Adrenal gland (tissue), 12 donors: ENCODE measurements around the gene CCDC85C. TPM values are rescaled to one million over a fixed set of nuclear protein-coding genes. Genes with fewer than 3 reads are reported as not detected.

ENCODE experiments used
- DNase-seq, 7 donors: peaks; one replicate each; pipeline ENCODE4 v3.0.0-alpha.2; 2019 to 2020
- H3K27ac ChIP-seq, 5 donors: fragments of 200-600 bp; sonication (generic) in 4 of 5; 1 replicate in 3 of 5; 2 replicates in 2 of 5; pipeline versions ENCODE4 v1.5.1 to v1.8.0; 2016 to 2020; ENCODE audit warnings: mild to moderate bottlenecking in 1 of 5
- H3K27me3 ChIP-seq: fragments of 200-600 bp; 2 replicates; pipeline ENCODE4 v1.8.0; 2021
- H3K36me3 ChIP-seq, 2 donors: fragments of 200-600 bp; replicated peaks in 1 of 2; 1 replicate in 1 of 2; 2 replicates in 1 of 2; pipeline versions ENCODE4 v1.5.1 to v1.8.0; 2018 to 2022
- H3K4me1 ChIP-seq, 2 donors: fragments of 200-600 bp; replicated peaks in 1 of 2; 1 replicate in 1 of 2; 2 replicates in 1 of 2; pipeline versions ENCODE4 v1.5.1 to v1.8.0; 2018 to 2021
- H3K4me3 ChIP-seq, 4 donors: fragments of 200-600 bp; sonication (generic) in 3 of 4; one replicate each; pipeline ENCODE4 v1.5.1; 2016 to 2018
- H3K9me3 ChIP-seq, 3 donors: fragments of 200-600 bp; sonication (generic) in 1 of 3; replicated peaks in 1 of 3; 1 replicate in 2 of 3; 2 replicates in 1 of 3; pipeline versions ENCODE4 v1.5.1 to v1.8.0; 2016 to 2021
- POLR2A ChIP-seq, 2 donors: fragments of 450-650 bp; IDR thresholded peaks; one replicate each; pipeline ENCODE4 v1.6.1; 2017; ENCODE audit warnings: antibody characterized with exemption in 2 of 2, mild to moderate bottlenecking in 2 of 2, moderate library complexity in 1 of 2
- WGBS, 4 donors: extraction: QIAGEN DNeasy Blood & Tissue Kit in 2 of 4; methylation state at CpG; one replicate each; pipeline versions ENCODE4 v1.1.5 to v1.1.7; 2013 to 2017; 5-methylcytosine and 5-hydroxymethylcytosine counted together
- intact Hi-C, 2 donors: fragments of 100-400 bp; cut with DNase I; formaldehyde crosslinking; loops; one replicate each; pipeline versions ENCODE4 v1.14.1 to v1.15.0; 2022 to 2023
- polyA plus RNA-seq, 3 donors: library from polyadenylated mRNA; stranded (reverse); fragments of 200-250 nt in 2 of 3; fragments of 350-450 nt in 1 of 3; fragmentation: Illumina TruSeq in 1 of 3; extraction: RNeasy Lipid Tissue Mini Kit (QIAGEN cat#74804) in 1 of 3; gene quantifications; one replicate each; pipeline ENCODE4 v1.2.3, GENCODE V29; 2013 to 2014
- total RNA-seq, 9 donors: library from RNA; depleted of rRNA in 4 of 9; stranded (reverse); fragments of >200 nt in 4 of 9; fragments of 120-200 nt in 1 of 9; fragmentation: NEBNext Ultra II Directional in 1 of 9; extraction: Animal tissue kit (Norgen Biotek cat#: 25700) in 1 of 9; gene quantifications; one replicate each; pipeline versions ENCODE4 v1.1.0 to v1.2.4, GENCODE V29; 2013 to 2023
- TF ChIP-seq, protein P1 (sequence below), 6 experiments: fragments of 450-650 bp in 4 of 6; fragments of 200-600 bp in 2 of 6; sonication (generic) in 1 of 6; IDR thresholded peaks; 1 replicate in 5 of 6; 2 replicates in 1 of 6; pipeline versions ENCODE4 v1.5.1 to v1.8.0; 2016 to 2021; ENCODE audit warnings: antibody characterized with exemption in 6 of 6, mild to moderate bottlenecking in 2 of 6, moderate library complexity in 1 of 6
- donor health status: healthy with polysubstance abuse.
- donor health status: Bipolar disorder and iron deficiency.
- donor health status: DM: yes; HTN: yes; CAD: no.
- donor health status: DM: no; HTN: no; CAD: no.
- donor health status: DM: no; HTN: no; CAD: no.
- donor health status: DM: yes; HTN: yes; CAD: no.

CCDC85C gene
- total and polyA plus RNA-seq, 12 donors, result 4.2 to 59.0 (median 37.9) TPM

- no peak for TF ChIP-seq POLR2A (IDR thresholded peaks at IDR 0.05)
- TF ChIP-seq, protein P1, sequence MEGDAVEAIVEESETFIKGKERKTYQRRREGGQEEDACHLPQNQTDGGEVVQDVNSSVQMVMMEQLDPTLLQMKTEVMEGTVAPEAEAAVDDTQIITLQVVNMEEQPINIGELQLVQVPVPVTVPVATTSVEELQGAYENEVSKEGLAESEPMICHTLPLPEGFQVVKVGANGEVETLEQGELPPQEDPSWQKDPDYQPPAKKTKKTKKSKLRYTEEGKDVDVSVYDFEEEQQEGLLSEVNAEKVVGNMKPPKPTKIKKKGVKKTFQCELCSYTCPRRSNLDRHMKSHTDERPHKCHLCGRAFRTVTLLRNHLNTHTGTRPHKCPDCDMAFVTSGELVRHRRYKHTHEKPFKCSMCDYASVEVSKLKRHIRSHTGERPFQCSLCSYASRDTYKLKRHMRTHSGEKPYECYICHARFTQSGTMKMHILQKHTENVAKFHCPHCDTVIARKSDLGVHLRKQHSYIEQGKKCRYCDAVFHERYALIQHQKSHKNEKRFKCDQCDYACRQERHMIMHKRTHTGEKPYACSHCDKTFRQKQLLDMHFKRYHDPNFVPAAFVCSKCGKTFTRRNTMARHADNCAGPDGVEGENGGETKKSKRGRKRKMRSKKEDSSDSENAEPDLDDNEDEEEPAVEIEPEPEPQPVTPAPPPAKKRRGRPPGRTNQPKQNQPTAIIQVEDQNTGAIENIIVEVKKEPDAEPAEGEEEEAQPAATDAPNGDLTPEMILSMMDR (IDR thresholded peaks at IDR 0.05), result no peak
- peaks cover 0 to 19% of the 10 kb centered on the region in 2 donors for H3K4me1 ChIP-seq
- no peak overlapping the region for H3K4me3 ChIP-seq
- H3K36me3 ChIP-seq, result peaks cover 0 to 19% of the 10 kb centered on the region in 2 donors
- H3K27ac ChIP-seq, result no peak overlapping the region
- WGBS, 4 donors, result 81 to 91% (median 87%) methylated on average over 4 of the region's 4 CpGs
- no peak for DNase-seq
- intact Hi-C loops, result no loop called here
- H3K9me3 ChIP-seq, result no peaks in the 10 kb centered on the region
- no peaks in the 10 kb centered on the region for H3K27me3 ChIP-seq
Observed at GRCh38 chr14:99468081-99468480, 135.9 kb downstream of the CCDC85C start.

GRCh38 chr14:99467336-99468078, 136.5 kb downstream of the CCDC85C start:
- peaks cover 0 to 25% of the 10 kb centered on the region in 2 donors for H3K36me3 ChIP-seq
- no peak overlapping the region for H3K4me3 ChIP-seq
- WGBS, 4 donors, result 61 to 68% (median 65%) methylated on average over 8 to 9 of the region's 9 CpGs
- intact Hi-C loops, result no loop called here
- no peaks in the 10 kb centered on the region for H3K9me3 ChIP-seq
- H3K27ac ChIP-seq, result no peak overlapping the region
- DNase-seq, result peak in 1 of 7 donors; percentile 13
- TF ChIP-seq, protein P1 (IDR thresholded peaks at IDR 0.05), result no peak
- TF ChIP-seq POLR2A (IDR thresholded peaks at IDR 0.05), result no peak
- H3K27me3 ChIP-seq, result no peaks in the 10 kb centered on the region
- H3K4me1 ChIP-seq, result peaks cover 0 to 14% of the 10 kb centered on the region in 2 donors

GRCh38 chr14:99466758-99467157, 137.2 kb downstream of the CCDC85C start:
- no peaks in the 10 kb centered on the region for H3K27me3 ChIP-seq
- intact Hi-C loops, result no loop called here
- 84 to 90% (median 85%) methylated on average over 3 of the region's 3 CpGs for WGBS, 4 donors
- no peak overlapping the region for H3K4me3 ChIP-seq
- no peak overlapping the region for H3K27ac ChIP-seq
- no peaks in the 10 kb centered on the region for H3K9me3 ChIP-seq
- no peak for DNase-seq
- H3K4me1 ChIP-seq, result peaks cover 0 to 12% of the 10 kb centered on the region in 2 donors
- TF ChIP-seq, protein P1 (IDR thresholded peaks at IDR 0.05), result no peak
- no peak for TF ChIP-seq POLR2A (IDR thresholded peaks at IDR 0.05)
- peaks cover 0 to 32% of the 10 kb centered on the region in 2 donors for H3K36me3 ChIP-seq

DNA sequence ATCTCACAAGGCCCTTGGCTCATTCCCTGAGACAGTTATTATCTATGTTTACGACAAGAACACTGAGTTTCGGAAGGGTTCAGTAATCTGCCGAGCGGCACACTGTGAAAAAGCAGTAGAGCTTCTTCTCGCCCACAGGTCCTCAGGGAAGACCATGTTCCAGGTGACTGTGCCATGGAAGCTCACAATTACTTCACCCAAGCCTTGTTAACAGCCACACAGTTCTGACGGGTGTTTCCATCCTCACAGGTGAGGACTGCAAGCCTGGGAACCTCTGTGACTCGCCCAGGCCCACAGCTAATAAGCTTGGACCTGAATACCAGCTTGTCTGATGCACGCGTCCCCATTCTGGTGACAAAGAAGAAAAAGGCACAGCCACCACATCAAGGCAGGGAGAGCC, 138.7 kb downstream of the CCDC85C start:
- no peak for DNase-seq
- no peaks in the 10 kb centered on the region for H3K9me3 ChIP-seq
- H3K27ac ChIP-seq, result no peak overlapping the region
- peaks cover 0 to 33% of the 10 kb centered on the region in 2 donors for H3K36me3 ChIP-seq
- no peak overlapping the region for H3K4me3 ChIP-seq
- TF ChIP-seq, protein P1 (IDR thresholded peaks at IDR 0.05), result no peak
- no peak for TF ChIP-seq POLR2A (IDR thresholded peaks at IDR 0.05)
- 88 to 96% (median 93%) methylated on average over 9 of the region's 9 CpGs for WGBS, 4 donors
- H3K27me3 ChIP-seq, result no peaks in the 10 kb centered on the region
- peaks cover 0 to 12% of the 10 kb centered on the region in 2 donors for H3K4me1 ChIP-seq
- intact Hi-C loops, result no loop called here
